Stimulated activated CD8-positive, alpha-beta memory T cell treated with anti-CD3 and anti-CD28 coated beads, Interleukin-15, amount 100 ng/mL, for 24 hours (primary cell): ENCODE data around the gene TMEM222.
"Not testable (repeated sequence)": the region's sequence is repeated elsewhere in the genome, so short reads cannot be mapped to it uniquely, and the experiment has no call there.

Source experiments
- DNase-seq: peaks from one replicate; pipeline ENCODE4 v3.0.0-alpha.2; 2020; ENCODE audit warnings: low read depth

TMEM222 gene

GRCh38 chr1:27321813-27322568 is at the start of gene TMEM222:
Gene TMEM222, plus strand, starts transcription at chr1:27322163. Its CDS starts 35 bp downstream, at chr1:27322198.
- peak; percentile 96 for DNase-seq

- DNase-seq, result no peak
Measured at GRCh38 chr1:27274204-27274603, 47.8 kb upstream of the TMEM222 start.

- DNase-seq, result no peak
Measured at GRCh38 chr1:27275696-27276095, 46.3 kb upstream of the TMEM222 start.

- peak; percentile 76 for DNase-seq
Measured at GRCh38 chr1:27284425-27285273, 37.3 kb upstream of the TMEM222 start.

- no peak for DNase-seq
Measured at GRCh38 chr1:27285274-27285660, 36.7 kb upstream of the TMEM222 start.

- not testable (repeated sequence) for DNase-seq
Measured at GRCh38 chr1:27285821-27286220, 36.1 kb upstream of the TMEM222 start.

GRCh38 chr1:27289125-27289524 is 32.8 kb upstream of the TMEM222 start:
- not testable (repeated sequence) for DNase-seq

- DNase-seq, result no peak
Measured at GRCh38 chr1:27290581-27290980, 31.4 kb upstream of the TMEM222 start.

- DNase-seq, result no peak
Measured at GRCh38 chr1:27292106-27292505, 29.9 kb upstream of the TMEM222 start.

GRCh38 chr1:27293915-27294314 is 28.0 kb upstream of the TMEM222 start:
- no peak for DNase-seq

GRCh38 chr1:27296773-27297291 is 25.1 kb upstream of the TMEM222 start:
- DNase-seq, result peak; percentile 49

- no peak for DNase-seq
Measured at GRCh38 chr1:27297903-27298302, 24.1 kb upstream of the TMEM222 start.

- no peak for DNase-seq
Measured at GRCh38 chr1:27298632-27299384, 23.2 kb upstream of the TMEM222 start.

GRCh38 chr1:27299385-27300271 is 22.3 kb upstream of the TMEM222 start:
- DNase-seq, result no peak

- peak; percentile 55 for DNase-seq
Measured at GRCh38 chr1:27300341-27301051, 21.5 kb upstream of the TMEM222 start.

GRCh38 chr1:27301052-27301422 is 20.9 kb upstream of the TMEM222 start:
- no peak for DNase-seq

GRCh38 chr1:27301582-27302199 is 20.3 kb upstream of the TMEM222 start:
- no peak for DNase-seq

GRCh38 chr1:27302612-27303011 is 19.4 kb upstream of the TMEM222 start:
- DNase-seq, result no peak

- DNase-seq, result no peak
Measured at GRCh38 chr1:27303509-27303908, 18.5 kb upstream of the TMEM222 start.

GRCh38 chr1:27306071-27306470 is 15.9 kb upstream of the TMEM222 start:
- DNase-seq, result no peak
